ENCODE results near the gene PPP2R5E.

Gene PPP2R5E

DNA sequence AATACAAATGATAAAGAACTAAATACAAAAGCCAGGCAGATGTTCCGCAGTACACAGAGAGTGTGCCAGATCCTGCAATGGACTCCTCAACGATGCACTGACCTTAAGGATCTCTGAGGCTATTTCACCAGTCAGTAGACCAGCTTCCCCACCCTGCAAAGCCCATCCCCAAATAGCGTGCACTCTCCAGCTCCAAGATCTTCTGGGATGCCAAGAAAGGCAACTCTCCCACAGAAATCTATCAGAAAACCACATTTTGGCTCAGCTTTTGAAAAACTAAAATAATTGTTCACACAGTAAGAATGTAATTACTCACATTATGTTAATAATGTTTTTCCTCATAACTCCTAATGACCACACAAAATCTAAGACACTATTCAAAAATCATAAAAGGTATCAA, 90.4 kb downstream of the PPP2R5E start:
- no peak overlapping the region for H3K4me3 ChIP-seq (ENCODE audit: low read depth in 1 of 2, low read length in 2 of 2)
- no peaks in the 10 kb centered on the region for H3K36me3 ChIP-seq (ENCODE audit: control insufficient read depth in 1 of 2, insufficient read depth in 2 of 2, low read length in 2 of 2)
- H3K27me3 ChIP-seq (ENCODE audit: low read depth, low read length): no peaks in the 10 kb centered on the region
- H3K4me1 ChIP-seq (ENCODE audit: control insufficient read depth in 1 of 2, insufficient read depth in 2 of 2, low read length in 2 of 2): peaks cover 0 to 11% of the 10 kb centered on the region in 2 donors
- H3K9me3 ChIP-seq (ENCODE audit: control insufficient read depth in 1 of 2, low read length in 2 of 2): no peaks in the 10 kb centered on the region
- H3K27ac ChIP-seq (ENCODE audit: low read length): peak overlapping the region; percentile 54

DNA sequence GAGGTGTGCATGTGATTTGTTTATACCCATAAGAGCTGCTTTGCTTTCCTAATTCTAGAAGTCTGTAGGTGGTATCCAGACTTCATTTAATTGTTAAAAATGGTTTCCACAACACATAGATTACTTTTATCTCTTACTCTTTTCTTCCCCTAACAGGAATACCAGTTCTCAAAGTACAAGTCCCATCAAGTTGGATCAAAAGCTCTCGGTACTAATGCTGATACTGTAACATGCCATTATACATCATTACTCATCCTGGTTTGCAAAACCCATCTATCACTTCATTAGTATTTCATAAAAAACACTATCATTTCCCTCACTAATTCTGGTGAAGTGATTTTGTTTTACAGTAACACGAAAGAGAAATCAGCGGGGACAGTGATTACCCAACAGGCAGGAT, 94.3 kb downstream of the PPP2R5E start:
- Histone ChIP-seq H3K4me3 (ENCODE audit: low read depth in 1 of 2, low read length in 2 of 2) (no peak overlapping the region), H3K27me3 (ENCODE audit: low read depth, low read length) (no peaks in the 10 kb centered on the region), H3K4me1 (ENCODE audit: control insufficient read depth in 1 of 2, insufficient read depth in 2 of 2, low read length in 2 of 2) (no peaks in the 10 kb centered on the region), H3K36me3 (ENCODE audit: control insufficient read depth in 1 of 2, insufficient read depth in 2 of 2, low read length in 2 of 2) (no peaks in the 10 kb centered on the region), H3K27ac (ENCODE audit: low read length) (no peak overlapping the region), H3K9me3 (ENCODE audit: control insufficient read depth in 1 of 2, low read length in 2 of 2) (no peaks in the 10 kb centered on the region)

DNA sequence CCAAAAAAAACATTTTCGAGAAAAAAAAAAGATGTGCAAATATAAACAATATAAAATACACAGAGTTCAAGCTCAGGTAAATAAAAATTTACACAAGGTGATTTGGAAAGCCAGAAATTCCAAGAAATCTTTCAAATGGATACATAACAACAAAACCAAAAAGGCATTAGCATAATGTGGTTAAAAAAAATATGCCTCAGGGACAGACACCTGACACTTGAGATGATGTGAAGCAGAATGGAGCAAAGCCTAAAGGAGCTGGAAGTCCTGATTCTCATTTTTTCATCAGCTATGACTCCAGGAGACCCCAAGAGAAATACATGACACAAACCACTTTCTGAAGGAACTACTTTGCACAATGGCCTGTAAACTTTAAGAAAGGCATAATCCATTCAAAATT, 98.6 kb downstream of the PPP2R5E start:
- Histone ChIP-seq H3K36me3 (ENCODE audit: control insufficient read depth in 1 of 2, insufficient read depth in 2 of 2, low read length in 2 of 2) (no peaks in the 10 kb centered on the region), H3K4me1 (ENCODE audit: control insufficient read depth in 1 of 2, insufficient read depth in 2 of 2, low read length in 2 of 2) (no peaks in the 10 kb centered on the region), H3K27ac (ENCODE audit: low read length) (no peak overlapping the region), H3K27me3 (ENCODE audit: low read depth, low read length) (no peaks in the 10 kb centered on the region), H3K4me3 (ENCODE audit: low read depth in 1 of 2, low read length in 2 of 2) (no peak overlapping the region), H3K9me3 (ENCODE audit: control insufficient read depth in 1 of 2, low read length in 2 of 2) (no peaks in the 10 kb centered on the region)

DNA sequence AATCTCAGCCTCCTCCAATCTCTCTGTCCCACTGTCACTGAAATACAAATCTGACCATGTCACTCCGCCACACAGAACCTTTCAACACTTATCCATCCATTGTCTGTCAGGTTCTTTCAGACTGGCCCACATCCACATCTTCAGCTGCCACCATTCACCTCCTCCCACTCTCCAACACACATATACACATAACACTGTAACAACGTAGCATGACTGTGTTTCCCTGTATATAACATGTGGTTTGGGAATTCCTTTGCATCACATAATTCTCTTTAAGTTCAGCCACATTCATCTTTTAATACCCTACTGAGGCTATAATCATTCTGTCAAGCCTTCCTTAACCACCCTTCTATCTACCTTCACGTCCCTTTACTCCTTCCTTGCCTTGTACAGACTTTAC, 99.2 kb downstream of the PPP2R5E start:
- Histone ChIP-seq H3K9me3 (ENCODE audit: control insufficient read depth in 1 of 2, low read length in 2 of 2) (no peaks in the 10 kb centered on the region), H3K4me3 (ENCODE audit: low read depth in 1 of 2, low read length in 2 of 2) (no peak overlapping the region), H3K27ac (ENCODE audit: low read length) (no peak overlapping the region), H3K36me3 (ENCODE audit: control insufficient read depth in 1 of 2, insufficient read depth in 2 of 2, low read length in 2 of 2) (no peaks in the 10 kb centered on the region), H3K4me1 (ENCODE audit: control insufficient read depth in 1 of 2, insufficient read depth in 2 of 2, low read length in 2 of 2) (peaks cover 0 to under 1% of the 10 kb centered on the region in 2 donors), H3K27me3 (ENCODE audit: low read depth, low read length) (no peaks in the 10 kb centered on the region)

DNA sequence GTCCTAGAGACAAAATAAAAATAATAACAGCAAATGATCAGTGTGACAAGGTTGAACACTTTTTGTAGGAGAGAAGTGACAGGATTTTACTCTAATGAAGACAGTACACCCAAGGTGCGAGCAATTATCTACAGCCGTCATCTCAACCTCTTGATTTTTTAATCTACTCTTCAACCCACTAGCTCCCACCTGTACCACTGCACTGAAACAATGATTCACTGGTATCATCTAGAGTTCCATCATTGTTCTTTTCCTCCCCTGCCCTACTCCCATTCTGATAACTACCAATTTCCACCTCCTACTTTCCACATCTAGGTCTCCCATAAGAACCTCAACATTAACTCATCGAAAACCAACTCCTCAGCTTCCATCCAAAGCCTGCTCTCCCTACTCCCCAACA, 99.8 kb downstream of the PPP2R5E start:
- Histone ChIP-seq H3K36me3 (ENCODE audit: control insufficient read depth in 1 of 2, insufficient read depth in 2 of 2, low read length in 2 of 2) (no peaks in the 10 kb centered on the region), H3K4me3 (ENCODE audit: low read depth in 1 of 2, low read length in 2 of 2) (no peak overlapping the region), H3K27ac (ENCODE audit: low read length) (no peak overlapping the region), H3K4me1 (ENCODE audit: control insufficient read depth in 1 of 2, insufficient read depth in 2 of 2, low read length in 2 of 2) (peaks cover under 1 to 7% of the 10 kb centered on the region in 2 donors), H3K9me3 (ENCODE audit: control insufficient read depth in 1 of 2, low read length in 2 of 2) (no peaks in the 10 kb centered on the region), H3K27me3 (ENCODE audit: low read depth, low read length) (no peaks in the 10 kb centered on the region)

DNA sequence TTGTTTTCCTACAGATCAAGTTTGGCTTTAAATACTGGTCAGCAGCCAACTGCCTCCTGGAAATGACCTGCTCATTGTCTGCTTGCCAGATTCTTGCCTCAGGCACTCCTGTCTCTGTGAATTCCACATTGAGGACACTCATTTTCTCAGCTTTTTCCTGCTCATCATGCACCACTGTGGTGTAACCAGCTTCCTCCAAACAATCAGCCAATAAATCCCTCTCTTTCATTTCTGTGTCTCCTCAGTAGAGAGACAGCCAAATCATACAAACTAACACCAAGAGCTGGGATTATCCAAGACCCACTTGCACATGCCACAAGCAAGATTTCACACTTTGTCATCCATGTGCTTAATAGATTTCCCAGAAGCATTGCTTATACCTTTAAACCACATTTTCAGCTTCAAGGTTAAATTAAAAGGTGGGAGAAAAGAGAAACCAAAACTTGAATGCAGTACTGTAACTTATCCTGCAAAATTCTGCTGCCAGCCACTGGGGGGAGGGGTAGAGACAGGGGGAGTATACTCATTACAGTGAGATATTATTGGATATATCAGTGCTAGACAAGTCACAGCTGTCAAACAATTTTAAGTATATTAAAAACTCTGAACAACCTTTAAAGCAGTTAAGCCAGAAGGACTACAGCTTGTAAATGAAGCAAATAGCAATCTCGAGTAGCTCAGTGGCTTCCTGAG, 105.0 kb downstream of the PPP2R5E start:
- Histone ChIP-seq H3K4me3 (ENCODE audit: low read depth in 1 of 2, low read length in 2 of 2) (peak overlapping the region; percentile 30 to 47), H3K27me3 (ENCODE audit: low read depth, low read length) (no peaks in the 10 kb centered on the region)

DNA sequence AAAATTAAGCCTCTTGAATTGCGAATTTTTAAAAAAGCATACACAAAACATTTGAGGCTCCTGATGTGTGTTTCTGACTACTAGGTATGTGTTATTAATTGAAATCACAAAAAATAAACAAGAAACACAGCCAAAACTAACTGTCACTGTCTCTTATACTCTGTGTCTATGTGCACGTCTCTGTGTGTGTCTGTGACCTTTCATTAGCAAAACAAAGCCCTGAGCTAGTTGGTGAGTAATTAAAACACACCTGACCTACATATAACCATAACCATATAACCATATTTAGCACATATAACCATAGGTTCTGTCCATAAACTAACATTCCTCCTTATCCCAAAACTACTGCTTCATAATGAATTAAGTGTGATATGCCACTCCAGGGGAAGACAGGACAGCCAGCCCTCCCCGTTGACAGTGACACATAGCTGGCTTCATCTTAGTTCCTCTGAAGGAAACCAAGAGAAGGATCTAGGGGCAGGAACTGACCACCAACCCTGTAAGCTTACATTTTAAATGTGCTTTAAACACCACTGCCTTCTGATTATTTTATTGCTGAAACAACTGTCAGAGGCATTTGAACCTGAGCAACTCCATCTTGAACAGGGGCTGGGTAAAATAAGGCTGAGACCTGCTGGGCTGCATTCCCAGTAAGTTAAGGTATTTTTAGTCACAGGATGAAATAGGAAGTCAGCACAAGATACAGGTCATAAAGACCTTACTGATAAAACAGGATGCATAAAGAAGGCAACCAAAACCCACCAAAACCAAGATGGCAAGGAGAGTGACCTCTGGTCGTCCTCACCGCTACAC, 106.7 kb downstream of the PPP2R5E start:
- H3K4me3 ChIP-seq (ENCODE audit: low read depth in 1 of 2, low read length in 2 of 2): no peak overlapping the region
- H3K27me3 ChIP-seq (ENCODE audit: low read depth, low read length): no peaks in the 10 kb centered on the region
- H3K4me1 ChIP-seq (ENCODE audit: control insufficient read depth in 1 of 2, insufficient read depth in 2 of 2, low read length in 2 of 2): peaks cover 36 to 45% of the 10 kb centered on the region in 2 donors
- H3K27ac ChIP-seq (ENCODE audit: low read length): peak overlapping the region; percentile 56
- no peaks in the 10 kb centered on the region for H3K36me3 ChIP-seq (ENCODE audit: control insufficient read depth in 1 of 2, insufficient read depth in 2 of 2, low read length in 2 of 2)
- H3K9me3 ChIP-seq (ENCODE audit: control insufficient read depth in 1 of 2, low read length in 2 of 2): no peaks in the 10 kb centered on the region

More for the DNA sequence above, 105.0 kb downstream of the PPP2R5E start:
- H3K36me3 ChIP-seq (ENCODE audit: control insufficient read depth in 1 of 2, insufficient read depth in 2 of 2, low read length in 2 of 2): no peaks in the 10 kb centered on the region
- H3K4me1 ChIP-seq (ENCODE audit: control insufficient read depth in 1 of 2, insufficient read depth in 2 of 2, low read length in 2 of 2): peaks cover 36% of the 10 kb centered on the region in 2 donors
- H3K27ac ChIP-seq (ENCODE audit: low read length): peak overlapping the region; percentile 56
- H3K9me3 ChIP-seq (ENCODE audit: control insufficient read depth in 1 of 2, low read length in 2 of 2): no peaks in the 10 kb centered on the region

DNA sequence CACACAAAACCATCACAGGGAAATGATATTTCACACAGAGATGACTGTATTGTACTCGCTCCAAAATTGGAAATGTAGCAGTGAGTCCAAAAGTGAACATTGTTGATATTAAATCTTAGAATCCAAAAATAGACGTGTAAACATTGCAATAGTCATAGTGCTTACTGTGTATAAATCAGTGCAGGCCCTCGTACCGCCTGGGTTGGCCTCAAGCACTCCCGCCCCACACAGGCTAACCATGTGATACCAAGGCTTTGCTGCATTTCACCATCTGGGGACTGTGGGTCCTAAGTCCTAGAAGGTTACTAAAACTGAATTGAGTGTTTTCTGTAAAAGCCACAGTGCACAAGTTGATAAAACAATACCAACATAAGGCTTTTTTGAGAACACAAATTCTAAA, 107.3 kb downstream of the PPP2R5E start:
- peaks cover 36 to 45% of the 10 kb centered on the region in 2 donors for H3K4me1 ChIP-seq (ENCODE audit: control insufficient read depth in 1 of 2, insufficient read depth in 2 of 2, low read length in 2 of 2)
- no peaks in the 10 kb centered on the region for H3K27me3 ChIP-seq (ENCODE audit: low read depth, low read length)
- H3K27ac ChIP-seq (ENCODE audit: low read length): peak overlapping the region; percentile 56
- H3K4me3 ChIP-seq (ENCODE audit: low read depth in 1 of 2, low read length in 2 of 2): no peak overlapping the region
- no peaks in the 10 kb centered on the region for H3K9me3 ChIP-seq (ENCODE audit: control insufficient read depth in 1 of 2, low read length in 2 of 2)
- no peaks in the 10 kb centered on the region for H3K36me3 ChIP-seq (ENCODE audit: control insufficient read depth in 1 of 2, insufficient read depth in 2 of 2, low read length in 2 of 2)

DNA sequence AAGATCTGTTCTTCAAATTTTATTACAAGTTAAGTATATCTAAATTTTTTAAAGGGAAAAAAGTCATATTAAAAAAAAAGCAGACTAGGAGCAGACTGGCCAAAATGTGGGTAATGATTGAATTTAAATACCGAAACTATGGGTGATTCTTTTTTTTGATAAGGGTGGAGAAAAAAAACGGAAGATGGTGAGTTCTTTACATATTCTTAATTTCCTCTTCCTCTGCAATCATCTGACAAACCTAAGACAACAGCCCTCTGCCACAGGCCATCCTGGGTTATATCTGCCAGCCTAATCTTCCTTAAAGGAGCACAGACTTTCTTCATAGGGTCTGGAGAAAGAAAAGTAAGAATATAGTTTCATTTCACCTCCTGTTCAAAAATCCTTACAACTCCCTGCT, 108.0 kb downstream of the PPP2R5E start:
- H3K36me3 ChIP-seq (ENCODE audit: control insufficient read depth in 1 of 2, insufficient read depth in 2 of 2, low read length in 2 of 2): no peaks in the 10 kb centered on the region
- H3K9me3 ChIP-seq (ENCODE audit: control insufficient read depth in 1 of 2, low read length in 2 of 2): no peaks in the 10 kb centered on the region
- peak overlapping the region; percentile 40 for H3K27ac ChIP-seq (ENCODE audit: low read length)
- no peaks in the 10 kb centered on the region for H3K27me3 ChIP-seq (ENCODE audit: low read depth, low read length)
- H3K4me3 ChIP-seq (ENCODE audit: low read depth in 1 of 2, low read length in 2 of 2): peak overlapping the region in 1 of 2 donors; percentile 18
- H3K4me1 ChIP-seq (ENCODE audit: control insufficient read depth in 1 of 2, insufficient read depth in 2 of 2, low read length in 2 of 2): peaks cover 36 to 45% of the 10 kb centered on the region in 2 donors

DNA sequence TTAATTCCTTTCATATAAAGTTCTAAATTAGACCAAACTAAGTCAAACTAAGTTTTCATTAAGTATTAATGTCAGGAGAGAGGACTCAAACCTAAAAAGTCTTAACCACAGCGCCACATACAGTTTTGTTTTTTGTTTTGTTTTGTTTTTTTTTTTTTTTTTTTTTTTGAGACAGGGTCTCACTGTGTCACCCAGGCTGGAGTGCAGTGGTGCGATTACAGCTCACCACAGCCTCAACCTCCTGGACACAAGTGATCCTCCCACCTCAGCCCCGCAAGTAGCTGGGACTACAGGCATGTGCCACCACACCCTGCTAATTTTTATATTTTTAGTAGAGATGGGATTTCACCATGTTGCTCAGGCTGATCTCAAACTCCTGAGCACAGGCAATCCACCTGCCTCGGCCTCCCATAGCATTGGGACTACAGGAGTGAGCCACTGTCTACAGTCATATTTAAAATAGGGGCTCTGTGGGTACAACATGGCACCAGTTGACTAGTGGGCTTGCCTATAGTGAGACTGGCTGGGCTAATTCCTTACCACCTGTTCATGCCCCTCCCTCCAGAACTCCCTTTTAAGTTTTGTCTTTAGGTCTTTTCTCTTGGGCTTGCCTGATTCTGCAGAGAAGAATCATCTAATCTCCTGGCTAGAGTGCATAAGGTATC, 110.2 kb downstream of the PPP2R5E start:
- H3K4me3 ChIP-seq (ENCODE audit: low read depth in 1 of 2, low read length in 2 of 2): no peak overlapping the region
- no peaks in the 10 kb centered on the region for H3K9me3 ChIP-seq (ENCODE audit: control insufficient read depth in 1 of 2, low read length in 2 of 2)
- no peak overlapping the region for H3K27ac ChIP-seq (ENCODE audit: low read length)
- no peaks in the 10 kb centered on the region for H3K36me3 ChIP-seq (ENCODE audit: control insufficient read depth in 1 of 2, insufficient read depth in 2 of 2, low read length in 2 of 2)
- peaks cover 26 to 42% of the 10 kb centered on the region in 2 donors for H3K4me1 ChIP-seq (ENCODE audit: control insufficient read depth in 1 of 2, insufficient read depth in 2 of 2, low read length in 2 of 2)
- no peaks in the 10 kb centered on the region for H3K27me3 ChIP-seq (ENCODE audit: low read depth, low read length)

DNA sequence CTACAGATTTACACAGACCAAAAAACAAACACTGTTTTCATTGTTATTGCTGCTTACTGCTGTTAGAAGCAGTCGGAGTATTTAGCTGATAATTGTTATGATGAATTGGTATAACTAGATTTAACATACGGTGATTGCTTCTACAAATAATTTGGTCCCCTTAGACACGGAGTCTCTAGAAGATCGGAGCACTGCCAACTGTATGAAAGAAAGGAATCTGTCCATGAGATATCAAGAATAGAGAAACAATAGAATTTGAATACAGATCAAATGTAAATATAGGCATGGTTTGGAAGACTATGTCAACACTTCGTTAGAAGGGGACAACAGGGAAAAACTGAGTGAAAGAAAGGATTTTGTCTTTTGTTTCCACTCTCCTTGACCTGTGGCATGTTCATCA, 110.9 kb downstream of the PPP2R5E start:
- H3K9me3 ChIP-seq (ENCODE audit: control insufficient read depth in 1 of 2, low read length in 2 of 2): no peaks in the 10 kb centered on the region
- no peak overlapping the region for H3K27ac ChIP-seq (ENCODE audit: low read length)
- H3K36me3 ChIP-seq (ENCODE audit: control insufficient read depth in 1 of 2, insufficient read depth in 2 of 2, low read length in 2 of 2): no peaks in the 10 kb centered on the region
- H3K4me3 ChIP-seq (ENCODE audit: low read depth in 1 of 2, low read length in 2 of 2): no peak overlapping the region
- H3K27me3 ChIP-seq (ENCODE audit: low read depth, low read length): no peaks in the 10 kb centered on the region
- H3K4me1 ChIP-seq (ENCODE audit: control insufficient read depth in 1 of 2, insufficient read depth in 2 of 2, low read length in 2 of 2): peaks cover 26 to 34% of the 10 kb centered on the region in 2 donors
